Measurements from ENCODE around the gene SLC44A1. TPM values are rescaled to one million over a fixed set of nuclear protein-coding genes. Genes with fewer than 3 reads are reported as not detected.
A peak's percentile ranks its signal among the peaks of the same experiment; 100 is the strongest.

The SLC44A1 gene
- total and polyA plus RNA-seq, 2 of the 13 experiments (the other 11 are each of a cell fraction or from before 2014, with no cell fraction given) = 21.4 to 40.8 TPM

- TF ChIP-seq ELK4 (CRISPR knock-in tag; IDR thresholded peaks at IDR 0.05; ENCODE audit: borderline replicate concordance) (no peak), ZNF12 (CRISPR knock-in tag; IDR thresholded peaks at IDR 0.05) (no peak), CERS6 (CRISPR knock-in tag; IDR thresholded peaks at IDR 0.05) (no peak), NR2C2 (CRISPR knock-in tag; IDR thresholded peaks at IDR 0.05; ENCODE audit: borderline replicate concordance) (peak; percentile 96), ZNF543 (CRISPR knock-in tag; IDR thresholded peaks at IDR 0.05) (peak; percentile 68), MTA3 (CRISPR knock-in tag; IDR thresholded peaks at IDR 0.05) (no peak), HNF4A (CRISPR knock-in tag; IDR thresholded peaks at IDR 0.05) (no peak), GPN1 (CRISPR knock-in tag; IDR thresholded peaks at IDR 0.05; ENCODE audit: borderline replicate concordance) (no peak), HNRNPH1 (optimal IDR thresholded peaks at IDR 0.05; ENCODE audit: low read depth, low read length) (no peak), ZNF17 (CRISPR knock-in tag; IDR thresholded peaks at IDR 0.05) (no peak), HDAC1 (CRISPR knock-in tag; IDR thresholded peaks at IDR 0.05) (peak; percentile 80; the same call in 1 of the 2 replicates), E2F1 (CRISPR knock-in tag; IDR thresholded peaks at IDR 0.05) (peak; percentile 74), CBX2 (IDR thresholded peaks at IDR 0.05; ENCODE audit: low read depth, low read length) (no peak), CBX2 (CRISPR knock-in tag; IDR thresholded peaks at IDR 0.05; ENCODE audit: low read depth) (no peak), ZNF20 (CRISPR knock-in tag; IDR thresholded peaks at IDR 0.05) (no peak), KDM5A (IDR thresholded peaks at IDR 0.05; ENCODE audit: borderline replicate concordance, low read length) (peak; percentile 61; the same call in 1 of the 2 replicates), ZNF33A (CRISPR knock-in tag; IDR thresholded peaks at IDR 0.05; ENCODE audit: borderline replicate concordance) (no peak), DRAP1 (CRISPR knock-in tag; IDR thresholded peaks at IDR 0.05) (0 out of 2 replicates have a peak, but pooled peaks have one; percentile 36), GMEB1 (CRISPR knock-in tag; IDR thresholded peaks at IDR 0.05; ENCODE audit: borderline replicate concordance) (peak; percentile 83), FOXC1 (CRISPR knock-in tag; IDR thresholded peaks at IDR 0.05; ENCODE audit: borderline replicate concordance) (peak; percentile 82; the same call in 1 of the 2 replicates), ZSCAN5A (CRISPR knock-in tag; IDR thresholded peaks at IDR 0.05; ENCODE audit: borderline replicate concordance) (no peak)
Measured at GRCh38 chr9:105447814-105448812, 203.7 kb downstream of the SLC44A1 start, which contains the start of gene FSD1L (continued).
